ENCODE measurements around the gene NRROS.

DNA sequence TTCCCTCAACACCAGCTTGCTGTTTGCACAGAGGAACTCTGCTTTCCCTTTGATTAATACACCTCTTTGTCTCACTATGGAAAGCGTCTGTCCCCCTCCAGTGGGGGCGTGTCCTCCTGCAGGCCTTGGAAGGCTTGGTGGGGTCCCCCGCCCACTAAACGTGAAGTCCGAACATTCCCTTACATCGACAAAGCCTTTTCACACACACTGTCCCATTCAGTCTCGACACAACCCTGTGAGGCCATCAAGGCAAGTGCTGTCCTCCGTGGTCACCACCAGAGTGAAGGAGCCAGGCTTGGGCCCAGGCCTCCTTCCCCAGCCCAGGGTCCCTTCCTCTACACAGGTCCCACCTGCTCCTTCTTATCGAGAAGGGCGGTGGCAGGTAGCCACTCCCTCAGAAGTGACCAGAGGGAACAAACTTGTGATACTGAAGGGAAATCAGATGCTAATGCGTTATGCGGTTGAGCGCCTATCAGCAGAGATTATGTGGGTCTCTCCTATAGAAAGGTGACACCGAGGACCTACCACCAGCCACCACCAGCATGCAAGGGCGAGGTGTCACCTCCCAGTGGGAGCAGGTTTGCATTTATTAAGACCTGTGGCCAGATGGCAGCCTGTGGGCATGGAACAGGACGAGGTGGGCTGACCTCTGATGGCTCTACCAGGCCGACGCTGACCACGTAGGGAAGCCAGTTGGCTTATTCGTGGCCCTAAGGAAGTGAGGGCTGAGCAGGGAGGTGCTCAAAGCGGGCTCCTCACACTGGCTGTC, 6.6 kb downstream of the NRROS start:
- TF ChIP-seq, protein P1, sequence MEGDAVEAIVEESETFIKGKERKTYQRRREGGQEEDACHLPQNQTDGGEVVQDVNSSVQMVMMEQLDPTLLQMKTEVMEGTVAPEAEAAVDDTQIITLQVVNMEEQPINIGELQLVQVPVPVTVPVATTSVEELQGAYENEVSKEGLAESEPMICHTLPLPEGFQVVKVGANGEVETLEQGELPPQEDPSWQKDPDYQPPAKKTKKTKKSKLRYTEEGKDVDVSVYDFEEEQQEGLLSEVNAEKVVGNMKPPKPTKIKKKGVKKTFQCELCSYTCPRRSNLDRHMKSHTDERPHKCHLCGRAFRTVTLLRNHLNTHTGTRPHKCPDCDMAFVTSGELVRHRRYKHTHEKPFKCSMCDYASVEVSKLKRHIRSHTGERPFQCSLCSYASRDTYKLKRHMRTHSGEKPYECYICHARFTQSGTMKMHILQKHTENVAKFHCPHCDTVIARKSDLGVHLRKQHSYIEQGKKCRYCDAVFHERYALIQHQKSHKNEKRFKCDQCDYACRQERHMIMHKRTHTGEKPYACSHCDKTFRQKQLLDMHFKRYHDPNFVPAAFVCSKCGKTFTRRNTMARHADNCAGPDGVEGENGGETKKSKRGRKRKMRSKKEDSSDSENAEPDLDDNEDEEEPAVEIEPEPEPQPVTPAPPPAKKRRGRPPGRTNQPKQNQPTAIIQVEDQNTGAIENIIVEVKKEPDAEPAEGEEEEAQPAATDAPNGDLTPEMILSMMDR (conservative IDR thresholded peaks at IDR 0.05) = no peak
- no peak for TF ChIP-seq ZFX (IDR thresholded peaks at IDR 0.05)

Data from C4-2B (cell line).